Activated CD4-positive, alpha-beta memory T cell treated with anti-CD3 and anti-CD28 coated beads, Interleukin-2, amount 10 ng/mL, durations not matched to agents 7 days and 5 days (primary cell): Measurements from ENCODE around the gene ZNF426. TPM values are rescaled to one million over a fixed set of nuclear protein-coding genes. Genes with fewer than 3 reads are reported as not detected.
"Not testable (repeated sequence)": the region's sequence is repeated elsewhere in the genome, so short reads cannot be mapped to it uniquely, and the experiment has no call there.

Source experiments
- CTCF ChIA-PET: fragments of 350-600 bp; sonication (Branson Sonifier 250); formaldehyde crosslinking; loops from one replicate; lab custom pipeline; 2021; ENCODE audit warnings: antibody characterized with exemption, inconsistent platforms; lab: Charles Lee
- POLR2A ChIA-PET: fragments of 350-600 bp; sonication (Branson Sonifier 250); formaldehyde crosslinking; loops from one replicate; lab custom pipeline; 2021; ENCODE audit warnings: antibody characterized with exemption; lab: Charles Lee
- DNase-seq: peaks from one replicate; pipeline ENCODE4 v3.0.0-alpha.2; 2020
- H3K27ac Mint-ChIP-seq: one replicate; pipeline ENCODE4 v1.8.0; 2021; ENCODE audit warnings: mild to moderate bottlenecking, mixed read lengths
- H3K27me3 Mint-ChIP-seq: one replicate; pipeline ENCODE4 v1.8.0; 2021; ENCODE audit warnings: mixed read lengths
- H3K36me3 Mint-ChIP-seq: one replicate; pipeline ENCODE4 v1.8.0; 2021; ENCODE audit warnings: low read depth, mixed read lengths
- H3K4me1 Mint-ChIP-seq: one replicate; pipeline ENCODE4 v1.8.0; 2021; ENCODE audit warnings: mixed read lengths
- H3K4me3 Mint-ChIP-seq: one replicate; pipeline ENCODE4 v1.8.0; 2021; ENCODE audit warnings: mild to moderate bottlenecking, mixed read lengths
- H3K9me3 Mint-ChIP-seq: one replicate; pipeline ENCODE4 v1.8.0; 2021; ENCODE audit warnings: mixed read lengths
- total RNA-seq, 2 experiments: library from RNA; stranded (reverse); gene quantifications; one replicate each; pipeline ENCODE4 v1.2.3, GENCODE V29; 2021

Gene ZNF426
- 10 to 100 TPM; 15.5 to 16.1 TPM for total RNA-seq

DNA sequence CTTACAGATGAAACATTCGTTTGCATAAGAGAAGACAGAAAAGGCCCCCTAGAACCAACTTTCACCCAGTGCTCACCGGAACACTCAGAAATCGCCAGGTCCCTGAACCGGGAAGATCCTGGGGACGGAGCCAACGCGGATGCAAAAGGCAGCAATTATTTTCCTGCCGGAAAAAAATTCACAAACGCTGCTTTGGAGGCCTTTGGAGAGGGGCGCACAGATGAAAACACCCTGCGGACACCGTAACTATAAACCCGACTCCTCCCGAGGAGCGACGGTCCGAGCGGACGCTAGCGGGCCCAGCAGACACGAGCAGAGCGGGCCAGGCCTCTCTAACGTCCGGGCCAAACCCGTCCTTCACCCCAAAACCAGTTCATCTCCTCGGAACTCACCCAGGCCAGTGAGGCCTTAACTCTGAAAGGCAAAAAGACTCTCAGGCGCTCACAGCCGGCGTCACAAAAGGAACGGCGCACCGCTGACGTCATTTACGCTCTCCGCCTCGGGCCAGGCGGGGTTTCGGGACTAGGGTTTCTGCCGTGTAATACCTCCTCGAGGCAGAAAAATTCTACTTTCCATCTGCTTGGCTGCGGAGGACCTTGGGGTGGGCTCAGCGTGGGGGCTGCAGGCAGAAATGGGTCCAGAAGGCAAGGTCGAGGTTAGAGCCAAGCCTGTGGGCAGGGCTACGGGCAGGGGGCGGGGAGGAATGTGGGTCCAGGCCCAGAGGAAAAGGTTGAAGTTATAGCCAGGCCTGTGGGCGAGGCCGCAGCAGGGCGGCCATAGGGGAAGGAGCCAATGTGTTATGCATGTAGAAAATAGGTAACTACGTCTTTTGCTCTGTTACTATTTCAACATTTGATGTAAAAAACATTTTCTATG, at the start of gene ZNF426:
Gene ZNF426 (minus strand): TSS at position 463 of the 876 bp plus-strand sequence. CDS start 2,413 bp downstream, outside the sequence.
- CTCF ChIA-PET = interaction anchor here (1.0 kb wide), 1 partner anchor 46 kb away, joined by 3 read pairs; the partner anchor contains the start of gene ZNF121
- Mint-ChIP-seq H3K9me3 (peaks cover 36% of the 10 kb centered on the region), H3K4me3 (peak within 1 kb of the TSS; percentile 97), H3K27me3 (no peaks in the 10 kb centered on the region), H3K4me1 (peaks cover 25% of the 10 kb centered on the region), H3K36me3 (peaks cover 57% of the 10 kb centered on the region), H3K27ac (peak within 1 kb of the TSS; percentile 95)
- POLR2A ChIA-PET = interaction anchor here (1.0 kb wide), 1 partner anchor 103 kb away, joined by 3 read pairs; the partner anchor contains the start of gene ZNF266
- DNase-seq = peak; percentile 90

DNA sequence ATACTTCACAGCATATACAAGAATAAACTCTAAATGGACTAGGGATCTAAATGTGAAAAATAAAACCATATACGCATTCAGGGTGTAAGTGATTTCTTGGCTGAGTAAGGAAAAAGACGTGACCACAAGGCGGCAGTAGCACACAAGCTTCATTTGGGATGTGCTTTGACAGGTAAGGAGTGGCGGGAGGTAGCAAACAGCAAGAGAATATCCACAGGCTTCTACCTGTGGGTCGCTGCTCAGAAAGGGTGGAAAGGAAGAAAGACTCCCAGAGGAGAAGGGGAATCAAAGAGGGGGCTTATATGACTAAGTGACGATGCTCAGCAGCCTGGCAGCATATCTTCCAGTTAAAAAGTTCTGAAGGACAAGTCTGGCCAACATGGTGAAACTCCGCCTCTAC, 48.3 kb upstream of the ZNF426 start:
- DNase-seq = peak; percentile 78
- Mint-ChIP-seq H3K9me3 (peaks cover 4% of the 10 kb centered on the region), H3K4me1 (peaks cover 12% of the 10 kb centered on the region), H3K27me3 (peaks cover 2% of the 10 kb centered on the region), H3K36me3 (peaks cover 19% of the 10 kb centered on the region), H3K4me3 (no peak overlapping the region), H3K27ac (no peak overlapping the region)
- POLR2A ChIA-PET = no interaction called here
- CTCF ChIA-PET = interaction anchor here (0.8 to 1.7 kb wide), 4 partner anchors 33 to 276 kb away, joined by 3 to 6 read pairs (median 4); partner anchors contain the start of gene ZNF699

DNA sequence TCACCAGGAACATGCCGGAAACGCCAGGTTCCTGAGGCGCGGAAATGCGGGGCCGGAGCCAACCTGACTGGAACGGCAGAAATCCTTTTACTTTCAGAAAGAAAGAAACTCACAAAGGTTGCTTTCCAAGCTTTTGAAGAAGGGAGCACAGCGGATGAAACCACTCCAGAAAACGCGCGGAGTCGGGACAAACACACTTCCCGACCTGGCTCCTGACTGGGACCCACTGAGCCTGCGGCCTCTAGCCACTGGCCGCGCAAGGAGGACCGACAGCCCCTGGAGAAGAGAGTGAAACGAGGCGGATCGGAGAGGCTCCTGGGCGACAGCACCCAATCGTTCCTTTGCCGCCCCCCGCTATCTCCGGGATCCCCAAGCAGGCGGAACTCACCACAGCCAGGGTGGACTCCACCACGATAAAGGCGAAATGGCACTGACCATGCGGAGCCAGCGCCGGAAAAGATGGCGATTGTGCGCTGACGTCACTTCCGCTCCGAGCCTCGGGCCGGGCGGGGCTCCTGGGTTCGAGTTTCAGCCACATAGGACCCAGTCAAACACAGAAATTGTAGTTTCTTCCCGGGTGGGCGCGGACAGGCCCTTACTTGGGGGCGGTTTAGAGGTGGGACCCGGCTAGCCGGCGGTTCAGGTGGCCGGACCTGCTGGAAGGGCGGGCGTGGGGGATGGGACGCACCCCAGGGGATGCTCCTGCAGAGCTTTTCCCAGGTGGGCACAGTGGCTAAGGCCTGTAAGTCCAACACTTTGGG, 45.8 kb upstream of the ZNF426 start, which contains the start of gene ZNF121:
Gene ZNF121 (minus strand): TSS at position 432 of the 761 bp plus-strand sequence. CDS start 16,407 bp downstream, outside the sequence.
- Mint-ChIP-seq H3K4me1 (peaks cover 24% of the 10 kb centered on the region), H3K4me3 (peak within 1 kb of the TSS; percentile 89), H3K27ac (peak within 1 kb of the TSS; percentile 89), H3K36me3 (peaks cover 43% of the 10 kb centered on the region), H3K9me3 (peaks cover 19% of the 10 kb centered on the region), H3K27me3 (peaks cover 2% of the 10 kb centered on the region)
- CTCF ChIA-PET = interaction anchor here (0.7 to 2.6 kb wide), 8 partner anchors 42 to 1860 kb away, joined by 3 to 8 read pairs (median 3); partner anchors contain the start of gene FBXL12
- POLR2A ChIA-PET = interaction anchor here (1.2 to 3.4 kb wide), 8 partner anchors 35 to 444 kb away, joined by 3 to 14 read pairs (median 3); partner anchors contain the start of genes FBXL12, ZNF266 and ZNF561
- peak; percentile 85 for DNase-seq

DNA sequence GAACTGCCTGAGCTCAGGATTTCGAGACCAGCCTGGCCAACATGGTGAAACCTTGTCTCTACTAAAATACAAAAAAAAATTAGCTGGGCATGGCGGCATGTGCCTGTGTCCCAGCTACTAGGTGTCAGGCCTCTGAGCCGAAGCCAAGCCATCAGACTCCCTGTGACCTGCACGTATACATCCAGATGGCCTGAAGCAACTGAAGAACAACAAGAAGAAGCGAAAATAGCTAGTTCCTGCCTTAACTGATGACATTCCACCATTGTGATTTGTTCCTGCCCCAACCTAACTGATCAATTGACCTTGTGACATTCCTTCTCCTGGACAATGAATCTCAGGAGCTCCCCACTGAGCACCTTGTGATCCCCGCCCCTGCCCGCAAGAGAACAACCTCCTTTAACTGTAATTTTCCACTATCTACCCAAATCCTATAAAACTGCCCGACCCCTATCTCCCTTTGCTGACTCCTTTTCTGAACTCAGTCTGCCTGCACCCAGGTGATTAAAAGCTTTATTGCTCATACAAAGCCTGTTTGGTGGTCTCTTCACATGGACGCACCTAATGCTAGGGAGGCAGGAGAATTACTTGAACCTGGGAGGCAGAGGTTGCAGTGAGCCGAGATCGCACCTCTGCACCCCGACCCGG, 43.8 kb upstream of the ZNF426 start:
- POLR2A ChIA-PET = interaction anchor here (0.9 to 3.4 kb wide), 3 partner anchors 40 to 147 kb away, joined by 3 to 14 read pairs (median 7); partner anchors contain the start of genes ZNF266 and ZNF561
- H3K27ac Mint-ChIP-seq = not testable (repeated sequence)
- CTCF ChIA-PET = interaction anchor here (0.7 to 1.7 kb wide), 2 partner anchors 377 to 1572 kb away, joined by 3 to 5 read pairs; no protein-coding TSS in a partner anchor

DNA sequence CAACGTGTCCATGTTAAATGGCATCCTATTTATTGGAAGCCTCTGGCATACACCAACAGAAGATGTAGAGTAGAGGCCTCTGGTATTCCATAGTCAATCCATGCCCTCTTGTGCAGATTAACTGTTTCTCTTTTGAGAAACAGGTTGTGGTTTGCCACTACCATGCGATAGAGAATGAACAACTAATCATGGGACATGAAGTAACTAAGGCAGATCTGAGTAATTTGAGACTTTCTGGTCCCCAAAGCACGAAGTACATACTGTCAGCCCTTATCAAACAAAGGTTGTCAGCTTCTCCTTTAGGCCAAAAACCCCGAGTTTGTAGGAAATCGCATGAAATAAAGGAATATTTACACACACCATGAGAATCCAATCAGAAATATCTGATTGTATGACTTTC, 42.3 kb upstream of the ZNF426 start:
- Mint-ChIP-seq H3K4me1 (peaks cover 31% of the 10 kb centered on the region), H3K27ac (no peak overlapping the region), H3K9me3 (peaks cover 44% of the 10 kb centered on the region), H3K36me3 (peaks cover 73% of the 10 kb centered on the region), H3K4me3 (no peak overlapping the region), H3K27me3 (no peaks in the 10 kb centered on the region)
- no peak for DNase-seq
- POLR2A ChIA-PET = no interaction called here
- CTCF ChIA-PET = no interaction called here

More for the DNA sequence above, 43.8 kb upstream of the ZNF426 start:
- Mint-ChIP-seq H3K9me3 (peaks cover 31% of the 10 kb centered on the region), H3K4me3 (peak overlapping the region; percentile 59), H3K36me3 (peaks cover 60% of the 10 kb centered on the region), H3K4me1 (peaks cover 32% of the 10 kb centered on the region)
- DNase-seq, H3K27me3 Mint-ChIP-seq: not testable (repeated sequence)

DNA sequence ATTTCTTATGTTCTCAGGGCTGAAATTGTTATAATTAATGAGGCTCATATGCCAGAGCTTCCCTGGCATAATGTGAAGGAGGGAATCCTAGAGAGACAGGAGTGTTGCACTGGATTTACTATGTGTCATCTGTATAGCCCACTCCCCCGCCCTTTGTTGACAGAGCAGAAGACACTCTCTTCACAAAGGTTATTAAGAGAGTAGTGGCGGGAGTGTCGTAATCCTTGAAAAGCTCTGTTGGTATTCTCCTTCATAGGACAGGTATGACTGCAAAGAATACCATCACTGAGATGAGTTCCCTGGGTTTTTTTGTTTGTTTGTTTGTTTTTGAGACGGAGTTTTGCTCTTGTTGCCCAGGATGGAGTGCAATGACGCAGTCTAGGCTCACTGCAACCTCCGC, 31.8 kb upstream of the ZNF426 start:
- ChIA-PET POLR2A (no interaction called here), CTCF (no interaction called here)
- no peak for DNase-seq
- no peaks in the 10 kb centered on the region for H3K4me1 Mint-ChIP-seq
- peaks cover 96% of the 10 kb centered on the region for H3K36me3 Mint-ChIP-seq
- H3K9me3 Mint-ChIP-seq = peaks cover 70% of the 10 kb centered on the region
- no peak overlapping the region for H3K4me3 Mint-ChIP-seq
- H3K27me3 Mint-ChIP-seq = no peaks in the 10 kb centered on the region
- no peak overlapping the region for H3K27ac Mint-ChIP-seq

DNA sequence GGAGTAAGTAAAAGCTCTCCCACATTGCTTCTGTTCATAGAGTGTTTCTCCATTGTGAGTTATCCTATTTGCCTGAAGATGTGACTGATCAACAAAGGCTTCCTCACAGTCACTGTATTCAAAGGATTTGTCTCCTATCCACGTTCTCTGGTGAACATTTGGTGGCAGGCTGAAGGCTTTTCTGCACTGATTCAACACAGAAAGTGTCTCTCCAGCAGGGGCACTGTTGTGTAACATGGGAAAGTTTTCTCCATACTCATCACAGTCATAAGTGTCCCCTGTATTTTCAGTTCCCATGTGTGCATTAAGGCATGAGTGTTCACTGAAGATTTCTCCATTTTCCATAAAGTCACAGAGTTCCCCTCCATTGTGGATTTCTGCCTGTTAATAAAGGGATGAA, 28.3 kb upstream of the ZNF426 start:
- Mint-ChIP-seq H3K4me3 (no peak overlapping the region), H3K27ac (no peak overlapping the region), H3K4me1 (no peaks in the 10 kb centered on the region), H3K27me3 (no peaks in the 10 kb centered on the region), H3K36me3 (peaks cover 94% of the 10 kb centered on the region), H3K9me3 (peaks cover 72% of the 10 kb centered on the region)
- DNase-seq = no peak
- CTCF ChIA-PET = interaction anchor here (0.5 kb wide), 1 partner anchor 227 kb away, joined by 4 read pairs; no protein-coding TSS in a partner anchor
- POLR2A ChIA-PET = no interaction called here

DNA sequence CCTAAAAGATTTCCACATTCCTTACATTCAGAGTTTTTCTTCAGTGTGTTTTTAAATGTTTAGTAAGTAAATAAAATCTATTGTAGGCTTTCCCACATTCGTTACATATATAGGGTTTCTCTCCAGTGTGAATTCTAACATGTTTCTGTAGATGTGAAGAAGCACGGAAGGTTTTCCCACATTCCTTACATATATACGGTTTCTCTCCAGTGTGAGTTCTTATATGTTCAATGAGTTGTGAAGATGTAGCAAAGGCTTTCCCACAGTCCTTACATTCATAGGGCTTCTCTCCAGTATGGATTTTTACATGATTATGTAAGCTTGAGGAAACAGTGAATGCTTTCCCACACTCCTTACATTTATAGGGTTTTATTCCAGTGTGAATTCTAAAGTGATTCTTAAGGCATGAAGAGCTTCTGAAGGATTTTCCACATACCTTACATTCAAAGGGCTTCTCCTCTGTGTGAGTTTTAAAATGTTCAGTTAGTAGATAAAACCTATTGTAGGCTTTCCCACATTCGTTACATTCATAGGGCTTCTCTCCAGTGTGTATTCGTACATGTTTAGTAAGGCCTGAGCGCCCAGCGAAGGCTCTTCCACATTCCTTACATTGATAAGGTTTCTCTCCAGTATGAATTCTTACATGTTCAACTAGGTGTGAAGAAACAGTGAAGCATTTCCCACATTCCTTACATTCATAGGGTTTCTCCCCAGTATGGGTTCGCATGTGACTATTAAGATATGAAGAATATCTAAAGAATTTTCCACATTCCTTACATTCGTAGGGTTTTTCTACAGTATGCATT, 27.7 kb upstream of the ZNF426 start:
- Mint-ChIP-seq H3K27me3 (no peaks in the 10 kb centered on the region), H3K4me3 (no peak overlapping the region), H3K27ac (no peak overlapping the region), H3K9me3 (peaks cover 71% of the 10 kb centered on the region), H3K4me1 (no peaks in the 10 kb centered on the region), H3K36me3 (peaks cover 92% of the 10 kb centered on the region)
- ChIA-PET CTCF (no interaction called here), POLR2A (no interaction called here)
- DNase-seq = no peak

DNA sequence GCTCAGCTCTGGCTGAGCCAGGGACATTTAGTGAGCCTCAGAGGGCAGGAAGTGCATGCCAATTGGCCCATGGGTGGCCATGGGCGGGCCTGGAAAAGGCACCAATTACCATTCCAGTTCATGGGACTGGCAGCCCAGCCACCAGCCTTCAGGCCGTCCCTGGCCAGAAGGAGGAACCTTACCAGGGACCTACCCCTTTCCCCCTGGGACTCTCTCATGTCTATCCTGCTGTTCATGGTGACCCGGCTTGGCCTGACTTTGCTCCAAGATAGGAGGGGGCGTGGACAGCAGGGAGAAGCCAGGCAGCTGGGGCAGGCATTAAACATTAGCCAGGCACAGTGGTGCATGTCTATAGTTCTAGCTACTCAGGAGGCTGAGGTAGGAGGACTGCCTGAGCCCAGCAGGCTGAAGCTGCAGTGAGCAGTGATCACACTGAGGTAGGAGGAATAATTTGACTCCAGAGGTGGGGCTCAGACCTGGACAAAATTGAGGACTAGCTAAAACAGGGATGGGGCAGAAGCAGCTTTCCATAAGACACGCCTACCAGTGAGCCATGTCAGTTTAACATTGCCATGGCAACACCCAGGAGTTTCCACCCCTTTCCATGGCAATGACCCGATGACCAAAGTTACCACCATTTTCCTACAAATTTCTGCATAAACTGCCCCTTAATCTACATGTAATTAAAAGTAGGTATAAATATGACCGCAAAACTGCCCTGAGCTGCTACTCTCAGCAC, 14.3 kb upstream of the ZNF426 start:
- Mint-ChIP-seq H3K27me3 (no peaks in the 10 kb centered on the region), H3K36me3 (peaks cover 19% of the 10 kb centered on the region), H3K27ac (no peak overlapping the region), H3K4me3 (no peak overlapping the region), H3K9me3 (peaks cover 37% of the 10 kb centered on the region), H3K4me1 (no peaks in the 10 kb centered on the region)
- CTCF ChIA-PET = interaction anchor here (0.6 kb wide), 1 partner anchor 26 kb away, joined by 3 read pairs; no protein-coding TSS in a partner anchor
- no peak for DNase-seq
- POLR2A ChIA-PET = no interaction called here

DNA sequence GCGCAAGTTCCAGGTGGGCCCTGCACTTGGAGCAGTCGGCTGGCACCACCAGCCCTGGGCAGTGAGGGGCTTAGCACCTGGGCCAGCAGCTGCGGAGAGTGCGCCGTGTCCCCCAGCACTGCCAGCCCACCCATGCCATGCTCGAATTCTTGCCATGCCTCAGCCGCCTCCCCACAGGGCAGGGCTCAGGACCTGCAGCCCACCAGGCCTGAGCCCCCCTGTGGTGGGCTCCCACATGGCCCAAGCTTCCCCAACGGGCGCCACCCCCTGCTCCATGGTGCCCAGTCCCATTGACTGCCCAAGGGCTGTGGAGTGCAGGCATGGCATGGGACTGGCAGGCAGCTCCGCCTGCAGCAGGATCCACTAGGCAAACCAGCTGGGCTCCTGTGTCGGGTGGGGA, 9.4 kb upstream of the ZNF426 start:
- Mint-ChIP-seq H3K27me3 (no peaks in the 10 kb centered on the region), H3K36me3 (peaks cover 9% of the 10 kb centered on the region), H3K4me3 (no peak overlapping the region), H3K4me1 (no peaks in the 10 kb centered on the region), H3K9me3 (peaks cover 25% of the 10 kb centered on the region), H3K27ac (no peak overlapping the region)
- ChIA-PET CTCF (no interaction called here), POLR2A (no interaction called here)
- DNase-seq = no peak

DNA sequence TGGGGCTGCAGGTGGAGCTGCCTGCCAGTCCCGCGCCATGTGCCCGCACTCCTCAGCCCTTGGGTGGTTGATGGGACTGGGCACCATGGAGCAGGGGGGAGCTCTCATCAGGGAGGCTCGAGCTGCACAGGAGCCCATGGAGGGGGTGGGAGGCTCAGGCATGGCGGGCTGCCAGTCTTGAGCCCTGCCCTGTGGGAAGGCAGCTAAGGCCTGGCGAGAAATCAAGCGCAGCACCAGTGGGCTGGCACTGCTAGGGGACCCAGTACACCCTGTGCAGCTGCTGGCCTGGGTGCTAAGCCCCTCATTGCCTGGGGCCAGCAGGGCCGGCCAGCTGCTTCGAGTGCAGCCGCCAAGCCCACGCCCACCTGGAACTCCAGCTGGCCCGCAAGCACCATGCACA, 2.8 kb upstream of the ZNF426 start:
- peaks cover 28% of the 10 kb centered on the region for H3K36me3 Mint-ChIP-seq
- CTCF ChIA-PET = not testable (repeated sequence)

More for the DNA sequence above, 2.8 kb upstream of the ZNF426 start:
- peaks cover 24% of the 10 kb centered on the region for H3K9me3 Mint-ChIP-seq
- H3K4me3 Mint-ChIP-seq, H3K27ac Mint-ChIP-seq, DNase-seq, POLR2A ChIA-PET, H3K27me3 Mint-ChIP-seq: not testable (repeated sequence)
- H3K4me1 Mint-ChIP-seq = peaks cover 21% of the 10 kb centered on the region
